NCI-H2029 (cell line): Measurements from ENCODE around the gene DPP4.

Experiments used
- DNase-seq: peaks from one replicate; lab custom pipeline; 2025; lab: John Stamatoyannopoulos, UW

The DPP4 gene

DNA sequence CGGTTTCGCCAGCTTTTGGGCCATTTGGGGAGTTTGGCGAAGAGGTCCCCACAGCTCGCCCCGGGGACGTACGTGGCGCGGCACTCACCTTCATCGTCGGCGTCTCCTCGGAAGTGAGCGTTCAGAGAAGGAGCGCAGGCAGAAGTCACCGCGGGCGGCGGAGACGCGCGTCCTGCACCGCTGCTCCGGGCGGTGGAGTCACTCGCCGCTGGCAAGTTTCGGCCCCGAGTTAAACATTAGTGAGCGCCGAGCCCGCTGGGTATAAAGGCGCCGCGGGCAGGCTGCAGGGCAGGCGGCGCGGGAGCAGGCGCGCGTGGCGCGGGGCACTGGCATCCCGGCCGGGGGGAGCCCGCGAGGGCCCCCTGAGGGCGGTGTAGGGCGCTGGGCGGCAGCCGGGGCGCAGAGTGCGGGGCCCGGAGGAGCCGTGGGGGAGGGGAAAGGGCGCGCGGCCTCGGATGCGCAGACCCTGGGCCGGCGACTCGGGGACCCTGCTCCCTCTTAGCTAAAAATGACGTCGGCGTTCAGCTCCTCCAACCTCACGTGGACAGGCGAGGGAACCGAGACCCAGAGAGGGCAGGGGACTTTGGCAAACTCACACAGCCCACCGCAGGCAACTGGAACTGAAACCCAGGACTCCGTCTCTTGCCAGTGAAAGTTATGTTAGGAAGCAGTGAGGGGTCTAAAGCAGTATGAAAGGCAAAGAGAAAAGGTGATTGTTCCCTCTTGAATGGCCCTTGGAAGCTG lies at the start of gene DPP4:
TSS of gene DPP4 (minus strand) at position 328 of the 744 bp plus-strand sequence. CDS start at position 94, 234 bp downstream.
- no peak for DNase-seq

DNA sequence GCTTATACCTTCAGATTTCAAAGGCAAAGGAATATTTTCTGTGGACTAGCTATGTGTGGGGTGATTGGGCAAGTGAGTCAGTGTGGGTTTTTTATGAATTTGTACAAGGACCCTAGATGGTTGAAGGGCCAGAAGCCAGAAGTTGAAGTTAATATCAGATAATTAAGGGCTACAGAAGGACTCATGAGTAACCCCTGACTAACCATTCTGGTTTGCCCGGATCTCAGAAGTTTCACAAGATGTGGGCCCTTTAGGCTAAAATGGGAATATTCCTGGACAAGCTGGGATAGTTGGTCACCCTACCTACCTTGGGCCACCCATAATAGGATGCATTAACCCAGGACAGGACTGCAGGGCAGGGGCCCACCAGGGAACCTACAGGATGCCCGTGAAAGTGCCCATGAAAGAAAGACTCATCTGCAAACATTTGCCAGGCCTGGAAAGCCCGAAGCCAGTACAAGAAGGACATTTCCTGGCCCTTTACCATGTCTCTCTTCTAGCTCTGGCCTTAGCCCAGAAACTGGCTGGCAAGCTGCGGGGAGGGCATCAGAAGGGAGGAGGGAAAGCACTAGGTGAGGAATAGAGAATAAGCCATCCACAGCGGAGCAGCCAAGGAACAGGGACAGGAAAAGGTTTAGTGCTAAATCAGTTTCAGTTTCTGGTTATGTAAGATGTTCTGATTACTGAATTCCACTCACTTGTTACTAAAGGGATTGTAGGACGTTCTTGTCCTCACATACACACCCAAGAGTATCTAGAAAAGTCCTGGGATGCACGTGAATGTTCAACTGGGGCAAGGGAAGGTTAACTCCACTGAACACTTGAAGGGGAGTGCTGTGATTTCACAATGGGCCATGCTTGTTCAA lies 44.4 kb upstream of the DPP4 start:
- no peak for DNase-seq

DNA sequence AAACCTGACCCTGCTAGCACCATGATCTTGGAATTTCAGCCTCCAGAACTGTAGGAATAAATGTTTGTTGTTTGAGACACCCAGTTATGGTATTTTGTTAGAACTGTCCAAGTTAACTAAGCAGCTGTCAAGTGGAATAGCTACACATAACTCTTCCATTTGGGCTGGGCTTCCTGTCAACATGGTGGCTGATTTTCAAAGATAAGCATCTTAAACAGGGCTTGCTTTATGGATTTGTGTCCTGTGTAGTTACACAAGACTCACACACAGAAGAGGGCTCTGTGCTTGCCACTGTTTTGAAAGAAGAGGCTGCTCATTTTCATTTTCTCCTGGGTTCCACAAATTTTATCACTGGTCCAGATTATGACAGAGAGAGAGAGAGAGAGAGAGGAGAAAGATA lies 42.3 kb upstream of the DPP4 start:
- no peak for DNase-seq

DNA sequence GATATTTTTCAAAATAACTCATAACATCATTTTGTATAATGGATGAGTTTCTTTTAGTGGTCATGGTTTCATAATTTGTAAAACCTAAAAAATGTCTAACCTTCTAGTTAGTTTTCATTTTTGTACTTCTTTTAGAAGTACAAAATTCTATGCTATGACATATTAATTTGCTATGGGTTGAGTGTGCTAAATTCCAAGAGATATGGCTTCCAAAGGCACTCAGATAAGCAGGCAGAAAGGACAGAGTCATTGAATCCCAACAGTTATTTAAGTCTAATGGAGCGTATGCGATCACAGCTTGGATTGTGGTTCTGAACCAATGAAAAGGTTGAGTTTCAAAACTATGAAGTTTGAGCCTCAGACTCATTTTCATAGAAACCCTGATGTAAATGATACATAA lies 41.1 kb upstream of the DPP4 start:
- DNase-seq = no peak

DNA sequence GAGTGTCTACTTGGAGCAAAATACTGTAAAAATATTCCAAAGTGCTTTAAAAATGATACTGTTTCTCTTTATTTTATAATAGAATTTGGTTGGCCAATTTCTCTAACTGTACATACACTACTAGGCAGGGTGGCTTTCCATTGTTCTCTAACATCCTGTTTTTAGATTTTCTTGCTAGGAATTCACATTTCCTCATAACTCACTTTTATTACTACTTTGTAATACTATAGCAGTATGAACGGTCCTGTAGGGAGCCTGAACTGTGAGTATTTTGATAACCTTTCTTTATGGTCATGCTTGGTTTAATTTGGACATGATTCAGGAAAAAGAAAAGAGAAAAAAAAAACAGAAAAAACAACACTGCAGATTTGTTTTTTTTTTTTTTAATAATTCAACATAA lies 40.3 kb upstream of the DPP4 start:
- DNase-seq = no peak

DNA sequence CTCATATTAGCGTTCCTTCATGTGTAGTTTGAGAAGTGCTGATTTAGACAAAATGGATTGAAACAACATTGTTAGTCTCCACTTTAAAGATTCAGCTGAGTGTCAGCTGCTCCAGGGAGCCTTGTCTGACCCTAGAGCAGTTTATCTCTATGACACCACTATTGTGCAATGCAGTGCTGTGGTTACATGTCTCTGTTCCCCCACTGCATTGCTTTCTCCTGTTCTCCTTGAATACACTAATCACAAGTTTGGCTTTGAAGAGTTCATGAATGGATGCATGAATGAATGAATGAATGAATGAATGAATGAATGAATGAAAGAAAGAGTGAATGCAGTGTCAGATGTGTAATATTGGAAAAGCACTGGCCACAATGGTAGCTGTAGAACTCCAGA lies 39.8 kb upstream of the DPP4 start:
- no peak for DNase-seq

DNA sequence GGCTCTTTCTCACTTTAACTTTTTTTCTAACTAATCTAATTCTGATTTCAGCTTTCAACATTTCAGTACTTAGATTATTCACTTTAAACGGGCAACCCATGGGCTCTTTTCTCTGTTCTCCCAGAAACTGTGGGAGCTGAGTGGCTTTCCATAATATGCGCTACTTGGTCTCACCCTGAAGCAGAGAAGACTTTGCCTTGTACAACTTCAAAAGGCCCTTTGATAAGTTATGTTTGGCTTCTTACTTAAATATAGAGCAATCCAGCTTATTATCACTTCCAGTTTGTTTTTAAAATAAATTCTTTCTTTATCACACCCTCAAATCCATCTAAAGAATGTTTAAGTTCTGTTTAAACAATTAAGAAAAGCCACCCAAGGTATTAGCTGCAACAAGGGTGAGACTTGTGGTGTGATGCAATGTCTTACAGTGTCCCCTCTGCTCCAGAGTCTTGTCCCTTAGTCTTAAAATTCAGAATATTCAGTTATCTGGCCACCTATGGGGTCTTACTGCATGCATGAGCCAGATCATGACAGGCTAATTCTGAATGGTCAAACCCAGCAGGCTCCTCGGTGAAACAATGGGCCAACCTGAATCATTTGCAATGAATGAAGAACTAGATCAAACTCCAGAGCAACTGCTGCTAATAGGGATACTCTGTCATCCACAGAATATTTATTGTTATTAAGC lies 39.2 kb upstream of the DPP4 start:
- DNase-seq = no peak

DNA sequence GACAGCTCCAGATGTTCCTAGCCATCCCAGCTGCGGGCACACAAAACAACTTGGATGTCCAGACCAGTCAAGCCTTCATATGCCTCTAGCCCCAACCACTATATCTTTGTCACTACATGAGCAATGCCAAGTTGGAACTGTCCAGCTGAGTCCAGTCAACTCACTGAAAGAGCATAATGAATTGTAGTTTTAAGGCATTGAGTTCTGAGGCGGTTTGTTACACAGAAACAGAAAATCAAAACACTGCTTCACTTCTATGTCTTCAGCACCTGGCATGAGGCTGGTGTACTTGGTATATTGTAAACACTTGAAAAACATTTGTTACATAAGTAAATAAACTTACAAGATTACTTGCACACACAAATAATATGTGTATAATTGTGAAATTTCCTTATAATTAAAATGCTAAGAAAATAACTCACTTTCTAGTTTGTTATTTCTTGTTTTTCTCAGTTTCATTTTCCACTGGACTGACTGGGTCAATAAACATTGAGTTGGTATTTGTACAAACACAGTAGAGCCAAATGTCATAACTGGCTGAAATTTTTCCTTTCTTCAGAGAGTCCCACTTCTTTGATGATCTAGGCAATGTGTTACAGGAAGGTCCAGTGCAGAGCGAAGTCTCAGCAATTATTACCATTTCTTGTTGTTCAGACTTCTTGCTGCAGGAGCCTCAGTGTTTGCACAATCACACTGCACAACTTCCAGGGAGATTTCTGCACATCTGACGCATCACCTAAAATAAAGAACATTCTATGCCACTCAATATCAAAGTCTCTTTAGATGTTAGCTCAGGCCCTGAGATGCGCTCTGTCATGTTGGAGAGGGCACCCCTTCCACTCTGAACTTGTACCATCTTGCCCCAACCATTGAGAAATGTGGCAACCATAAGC lies 38.2 kb upstream of the DPP4 start:
- DNase-seq = no peak

- DNase-seq = no peak
Observed at GRCh38 chr2:162107361-162107901, 33.4 kb upstream of the DPP4 start.

DNA sequence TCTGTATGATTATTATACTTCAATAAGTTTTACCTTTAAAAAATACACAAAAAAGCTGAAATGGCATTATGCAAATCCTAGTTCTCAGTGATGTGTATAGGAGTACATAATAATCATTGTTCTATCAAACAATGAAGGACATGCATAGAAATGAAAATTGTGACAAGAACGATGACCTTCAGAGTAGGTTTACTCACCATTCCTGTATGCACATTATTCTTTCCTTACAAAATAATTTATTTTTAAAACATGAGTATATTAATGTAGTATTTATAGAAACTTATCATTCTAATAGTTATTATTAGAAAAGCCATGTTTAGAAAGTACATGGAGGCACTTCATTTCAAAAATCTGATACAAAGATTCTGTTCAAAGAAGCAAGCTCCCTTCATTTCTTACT lies 32.7 kb upstream of the DPP4 start:
- no peak for DNase-seq

GRCh38 chr2:162106146-162106551 lies 32.1 kb upstream of the DPP4 start:
- DNase-seq = no peak

DNA sequence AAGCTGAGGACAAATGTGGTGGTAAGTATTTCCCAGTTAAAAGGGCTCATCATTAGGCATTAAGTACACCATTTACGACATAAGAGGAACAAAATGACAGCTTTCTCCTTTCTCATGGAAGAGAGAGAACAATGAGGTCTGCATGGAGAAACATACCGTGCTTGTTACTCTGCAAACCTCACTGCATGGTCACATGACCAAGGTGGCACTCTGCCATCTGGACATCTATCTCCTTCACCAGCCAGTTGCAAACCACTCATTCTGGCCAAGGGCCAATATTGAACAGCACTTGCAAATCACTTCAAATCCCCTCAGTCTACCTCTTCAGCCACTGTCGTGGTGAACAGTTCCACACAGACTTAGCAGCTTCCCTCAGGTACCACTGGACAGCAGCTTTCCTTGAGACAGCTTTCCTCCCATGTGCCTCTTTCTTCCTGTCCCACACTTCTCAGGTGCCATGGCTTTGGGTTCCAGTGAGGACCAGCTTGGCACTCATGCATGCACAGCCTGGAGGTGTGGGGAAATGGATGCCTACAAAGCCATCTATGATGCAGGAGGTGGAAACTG lies 29.5 kb upstream of the DPP4 start:
- peak; percentile 78 for DNase-seq

- no peak for DNase-seq
Observed at GRCh38 chr2:162100579-162100978, 26.6 kb upstream of the DPP4 start.

DNA sequence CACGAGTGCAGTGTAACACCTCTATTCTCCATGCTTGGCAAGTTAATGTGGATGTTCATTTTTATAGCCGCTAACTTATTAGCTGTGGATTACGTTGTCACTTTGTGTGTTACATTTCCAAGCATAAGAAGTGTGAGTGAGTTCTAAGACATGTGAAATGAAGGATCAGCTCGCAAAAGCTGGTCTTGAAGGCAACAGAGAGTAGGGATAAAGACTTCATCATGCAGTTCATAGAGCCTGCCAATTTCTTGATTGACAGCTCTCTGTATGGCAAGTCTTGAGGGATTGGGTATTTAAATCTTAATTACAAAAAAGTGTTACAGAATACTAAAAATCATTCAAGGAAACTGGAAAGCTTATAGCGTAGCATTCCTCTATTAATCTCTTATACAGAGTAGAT lies 25.8 kb upstream of the DPP4 start:
- no peak for DNase-seq

DNA sequence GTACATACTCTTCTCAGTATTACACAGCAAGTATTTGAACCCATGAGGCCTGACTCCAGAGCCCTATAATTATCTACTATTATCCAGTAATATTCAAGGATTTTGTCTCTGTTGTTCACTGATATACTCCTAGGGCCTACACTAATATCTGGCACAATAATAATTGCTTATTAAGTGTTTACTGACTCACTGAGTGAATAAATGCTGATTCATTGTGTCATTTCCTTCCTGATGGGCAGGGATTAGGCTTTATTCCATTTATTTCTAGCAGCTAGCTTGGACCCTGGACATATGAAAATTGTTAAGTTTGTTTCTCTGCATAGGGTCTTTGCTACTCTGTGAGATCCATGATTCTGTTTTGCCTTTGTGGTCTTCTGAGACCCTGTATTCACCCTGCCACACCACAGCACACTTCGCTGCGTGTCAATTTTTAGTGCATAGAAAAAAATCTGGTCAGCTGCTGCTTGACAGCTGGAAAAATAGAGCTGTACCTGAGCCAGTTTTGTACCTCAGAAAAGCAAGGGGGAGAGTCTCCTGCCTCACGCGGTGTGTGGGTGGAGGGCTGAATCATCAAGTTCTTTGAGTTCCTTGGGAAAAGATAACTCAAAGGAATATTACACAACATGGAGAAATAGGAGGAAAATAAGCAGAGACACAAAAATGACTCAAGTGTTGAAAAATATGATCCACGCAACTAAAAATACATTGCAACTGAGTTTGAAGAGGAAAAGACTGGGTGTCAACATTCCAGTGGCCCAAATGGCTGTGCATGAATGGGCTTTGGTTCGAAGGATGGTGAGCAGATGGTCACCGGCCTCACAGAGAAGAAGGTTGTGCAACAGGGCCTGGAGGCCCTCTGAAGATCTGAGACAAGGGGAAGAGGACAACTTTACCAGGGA lies 18.9 kb upstream of the DPP4 start:
- no peak for DNase-seq

DNA sequence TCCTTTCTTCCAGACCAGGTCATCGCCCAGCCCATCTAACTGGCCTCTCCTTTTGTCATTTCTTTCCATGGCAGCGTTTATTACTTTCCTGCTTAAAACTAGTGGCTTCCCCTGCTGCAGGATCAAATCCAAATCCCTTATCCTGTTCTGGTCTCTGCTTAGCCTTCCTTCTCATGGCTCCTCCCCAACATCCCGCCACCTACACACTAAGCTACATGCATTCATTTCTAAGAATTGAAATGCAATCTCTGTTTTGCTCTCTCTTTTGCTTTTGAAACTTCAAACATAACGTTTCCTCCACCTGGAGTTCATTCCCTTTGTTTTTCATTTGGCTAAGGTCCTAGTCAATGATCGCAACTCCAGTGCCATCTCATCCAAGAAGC lies 18.0 kb upstream of the DPP4 start:
- DNase-seq = no peak

GRCh38 chr2:162091325-162092007 lies 17.5 kb upstream of the DPP4 start:
- no peak for DNase-seq

DNA sequence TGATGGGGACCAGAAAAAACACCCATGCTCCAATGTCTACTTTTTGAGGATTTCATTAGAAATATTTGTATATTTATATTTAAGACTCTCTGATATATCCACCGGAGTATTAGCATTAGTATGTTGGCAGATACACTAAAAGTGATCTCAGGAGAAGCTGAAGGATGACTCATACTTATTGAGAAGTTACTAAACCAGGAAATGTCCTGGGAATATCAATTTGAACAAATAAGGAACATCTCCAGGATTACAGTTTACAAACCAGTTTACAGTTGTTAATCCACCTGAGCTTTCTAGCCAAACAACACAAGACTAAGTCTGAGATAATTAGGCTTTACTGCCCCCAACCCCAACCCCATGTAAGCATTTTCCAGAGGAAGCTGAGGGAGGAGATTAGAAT lies 16.1 kb upstream of the DPP4 start:
- DNase-seq = no peak

GRCh38 chr2:162086904-162087303 lies 12.9 kb upstream of the DPP4 start:
- no peak for DNase-seq
